Measurements from ENCODE around the gene IGFN1. TPM values are rescaled to one million over a fixed set of nuclear protein-coding genes. Genes with fewer than 3 reads are reported as not detected.

The IGFN1 gene
- total RNA-seq, 1 donor from 2014 or later, result 0.86 TPM

GRCh38 chr1:201178718-201179117 is 11.9 kb upstream of the IGFN1 start:
- no peak for TF ChIP-seq CTCF (conservative IDR thresholded peaks at IDR 0.05; ENCODE audit: low read depth, low read length)
- no peak for DNase-seq (ENCODE audit: low read depth)
- H3K4me3 ChIP-seq (ENCODE audit: low read depth, low read length), result no peak overlapping the region

GRCh38 chr1:201180141-201180540 is 10.5 kb upstream of the IGFN1 start:
- H3K4me3 ChIP-seq (ENCODE audit: low read depth, low read length), result no peak overlapping the region
- DNase-seq (ENCODE audit: low read depth), result no peak
- no peak for TF ChIP-seq CTCF (conservative IDR thresholded peaks at IDR 0.05; ENCODE audit: low read depth, low read length)

GRCh38 chr1:201180901-201181300 is 9.7 kb upstream of the IGFN1 start:
- no peak overlapping the region for H3K4me3 ChIP-seq (ENCODE audit: low read depth, low read length)
- TF ChIP-seq CTCF (conservative IDR thresholded peaks at IDR 0.05; ENCODE audit: low read depth, low read length), result no peak
- no peak for DNase-seq (ENCODE audit: low read depth)

GRCh38 chr1:201181323-201181722 is 9.3 kb upstream of the IGFN1 start:
- no peak for DNase-seq (ENCODE audit: low read depth)
- TF ChIP-seq CTCF (conservative IDR thresholded peaks at IDR 0.05; ENCODE audit: low read depth, low read length), result no peak
- H3K4me3 ChIP-seq (ENCODE audit: low read depth, low read length), result no peak overlapping the region

GRCh38 chr1:201181726-201182125 is 8.9 kb upstream of the IGFN1 start:
- DNase-seq (ENCODE audit: low read depth), result no peak
- H3K4me3 ChIP-seq (ENCODE audit: low read depth, low read length), result no peak overlapping the region
- no peak for TF ChIP-seq CTCF (conservative IDR thresholded peaks at IDR 0.05; ENCODE audit: low read depth, low read length)

- H3K4me3 ChIP-seq (ENCODE audit: low read depth, low read length), result no peak overlapping the region
- no peak for TF ChIP-seq CTCF (conservative IDR thresholded peaks at IDR 0.05; ENCODE audit: low read depth, low read length)
- no peak for DNase-seq (ENCODE audit: low read depth)
Measured at GRCh38 chr1:201183209-201183608, 7.4 kb upstream of the IGFN1 start.

- no peak overlapping the region for H3K4me3 ChIP-seq (ENCODE audit: low read depth, low read length)
- no peak for DNase-seq (ENCODE audit: low read depth)
- no peak for TF ChIP-seq CTCF (conservative IDR thresholded peaks at IDR 0.05; ENCODE audit: low read depth, low read length)
Measured at GRCh38 chr1:201183753-201184152, 6.9 kb upstream of the IGFN1 start.
